Measurements from ENCODE around the gene ZNF205. TPM values are rescaled to one million over a fixed set of nuclear protein-coding genes. Genes with fewer than 3 reads are reported as not detected.

Gene ZNF205
- total and polyA plus RNA-seq, 10 of the 15 experiments (the other 5 are each of a cell fraction or from before 2014, with no cell fraction given) = 0.26 to 1.5 (median 0.78) TPM; not detected in 2

GRCh38 chr16:3106205-3106928, 6.0 kb upstream of the ZNF205 start (continued):
- TF ChIP-seq GABPA (IDR thresholded peaks at IDR 0.05; ENCODE audit: low read depth) = peak; percentile 94
- TF ChIP-seq ATF7 (IDR thresholded peaks at IDR 0.05; ENCODE audit: low read depth) = no peak
- no peak for TF ChIP-seq ZNF384 (IDR thresholded peaks at IDR 0.05; ENCODE audit: borderline replicate concordance, low read depth, low read length)
- peak; percentile 89 for TF ChIP-seq SIN3A (IDR thresholded peaks at IDR 0.05; ENCODE audit: low read depth, low read length)
- peak; percentile 44; the same call in 1 of the 2 replicates for TF ChIP-seq NBN (IDR thresholded peaks at IDR 0.05)
- 0 out of 2 replicates have a peak, but pooled peaks have one; percentile 28 for TF ChIP-seq MEF2A (IDR thresholded peaks at IDR 0.05; ENCODE audit: insufficient read depth, low read depth, low read length)
- peak; percentile 64; the same call in 1 of the 2 replicates for TF ChIP-seq CHD2 (IDR thresholded peaks at IDR 0.05; ENCODE audit: borderline replicate concordance, low read depth, low read length)
- no peak for TF ChIP-seq RBBP5 (conservative IDR thresholded peaks at IDR 0.05)
- TF ChIP-seq ZZZ3 (IDR thresholded peaks at IDR 0.05; ENCODE audit: control insufficient read depth, insufficient read length, low read depth) = no peak
- TF ChIP-seq BHLHE40 (IDR thresholded peaks at IDR 0.05; ENCODE audit: borderline replicate concordance in 1 of 2, low read depth in 2 of 2, low read length in 1 of 2) = peak in 1 of 2 experiments; percentile 54; a peak in 2 of 4 replicates
- peak; percentile 78 for TF ChIP-seq CREM (IDR thresholded peaks at IDR 0.05; ENCODE audit: low read depth)
- peak in 1 of 2 experiments; percentile 85; a peak in 2 of 4 replicates for TF ChIP-seq SRF (IDR thresholded peaks at IDR 0.05; ENCODE audit: low read depth in 2 of 2, low read length in 2 of 2)
- 0 out of 2 replicates have a peak, but pooled peaks have one; percentile 7 for TF ChIP-seq RUNX3 (IDR thresholded peaks at IDR 0.05; ENCODE audit: low read length)
- TF ChIP-seq E4F1 (IDR thresholded peaks at IDR 0.05; ENCODE audit: borderline replicate concordance, partially characterized antibody) = no peak
- TF ChIP-seq SUPT20H (IDR thresholded peaks at IDR 0.05; ENCODE audit: borderline replicate concordance, control insufficient read depth, low read depth, low read length) = no peak
- TF ChIP-seq TCF12 (IDR thresholded peaks at IDR 0.05; ENCODE audit: low read depth, low read length) = peak; percentile 59; the same call in 1 of the 2 replicates
- TF ChIP-seq ZBTB33 (IDR thresholded peaks at IDR 0.05) = no peak
- TF ChIP-seq ZNF687 (IDR thresholded peaks at IDR 0.05) = peak; percentile 67; the same call in 1 of the 2 replicates
- TF ChIP-seq PBX3 (IDR thresholded peaks at IDR 0.05; ENCODE audit: insufficient replicate concordance, low read depth, low read length) = no peak
- peak; percentile 90 for TF ChIP-seq POLR2A (IDR thresholded peaks at IDR 0.05; ENCODE audit: low read depth, low read length)
- peak; percentile 67 for TF ChIP-seq NR2C1 (IDR thresholded peaks at IDR 0.05)

Measured in GM12878 (cell line).